ENCODE data around the gene PTPRT.

The PTPRT gene

DNA sequence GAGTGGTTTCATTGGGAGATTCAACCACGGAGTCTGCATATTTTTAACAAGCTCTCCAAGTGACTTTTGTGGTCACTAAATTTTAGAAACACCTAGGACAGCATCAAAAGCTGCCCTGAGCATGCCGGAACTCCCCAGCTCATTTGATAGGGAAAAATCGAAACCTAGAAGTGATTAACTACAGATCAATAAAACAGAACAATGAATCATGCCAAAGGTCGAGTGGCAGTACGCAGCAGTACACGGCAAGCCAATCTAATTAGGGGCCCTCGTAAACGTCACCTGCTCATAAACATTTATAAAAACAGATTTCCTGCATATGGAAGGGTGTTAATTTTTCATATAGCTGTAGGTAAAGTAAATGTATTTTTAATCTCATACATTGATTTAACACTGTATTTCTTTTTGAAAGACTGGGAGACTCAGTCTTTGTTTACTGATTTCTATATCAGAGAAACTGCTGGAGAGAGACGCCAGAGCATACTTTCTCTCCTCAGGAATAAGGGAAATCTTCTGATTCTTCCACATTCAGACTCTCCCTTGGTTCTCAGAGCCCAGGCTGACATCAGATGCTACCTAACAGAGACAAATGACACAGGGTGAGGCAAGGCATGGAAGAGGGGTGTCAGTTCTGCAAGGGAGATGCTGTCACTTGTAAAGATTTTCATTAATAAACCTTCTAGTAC, 232.5 kb downstream of the PTPRT start:
- H3K79me2 ChIP-seq (ENCODE audit: control insufficient read depth, insufficient read depth, low read length, unreplicated experiment) = no peaks in the 10 kb centered on the region
- no peak overlapping the region for H3K27ac ChIP-seq (ENCODE audit: low read depth, low read length)
- H3K4me3 ChIP-seq (ENCODE audit: low read depth, low read length) = no peak overlapping the region
- H2AFZ ChIP-seq (ENCODE audit: low read length, unreplicated experiment) = no peak overlapping the region
- no peaks in the 10 kb centered on the region for H3K27me3 ChIP-seq (ENCODE audit: insufficient read depth, low read length)
- no peaks in the 10 kb centered on the region for H3K4me1 ChIP-seq (ENCODE audit: control insufficient read depth, insufficient read depth, low read length, unreplicated experiment)
- no peaks in the 10 kb centered on the region for H3K36me3 ChIP-seq (ENCODE audit: insufficient read depth, low read length)

DNA sequence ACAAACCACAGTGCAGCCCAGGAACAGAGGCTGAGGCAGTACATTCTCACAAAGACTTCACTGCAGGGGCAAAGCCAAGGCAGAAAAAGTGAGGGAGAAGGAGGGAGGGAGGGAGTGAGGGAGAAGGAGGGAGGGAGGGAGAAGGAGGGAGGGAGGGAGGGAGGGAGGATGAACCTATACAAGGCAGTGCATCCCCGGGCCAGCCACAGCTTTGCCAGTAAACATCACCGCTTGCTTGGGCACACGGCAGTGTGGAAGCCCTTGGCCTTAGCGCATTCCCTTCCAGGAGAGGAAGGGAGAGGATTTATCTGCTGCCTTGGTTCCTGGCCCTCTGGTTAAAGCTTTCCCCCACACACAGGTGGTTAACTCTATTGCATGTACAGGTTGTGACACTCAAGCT, 234.0 kb downstream of the PTPRT start:
- Histone ChIP-seq H3K4me1 (ENCODE audit: control insufficient read depth, insufficient read depth, low read length, unreplicated experiment) (no peaks in the 10 kb centered on the region), H3K27ac (ENCODE audit: low read depth, low read length) (no peak overlapping the region), H3K27me3 (ENCODE audit: insufficient read depth, low read length) (no peaks in the 10 kb centered on the region), H3K4me3 (ENCODE audit: low read depth, low read length) (no peak overlapping the region), H3K36me3 (ENCODE audit: insufficient read depth, low read length) (no peaks in the 10 kb centered on the region), H2AFZ (ENCODE audit: low read length, unreplicated experiment) (no peak overlapping the region), H3K79me2 (ENCODE audit: control insufficient read depth, insufficient read depth, low read length, unreplicated experiment) (no peaks in the 10 kb centered on the region)

DNA sequence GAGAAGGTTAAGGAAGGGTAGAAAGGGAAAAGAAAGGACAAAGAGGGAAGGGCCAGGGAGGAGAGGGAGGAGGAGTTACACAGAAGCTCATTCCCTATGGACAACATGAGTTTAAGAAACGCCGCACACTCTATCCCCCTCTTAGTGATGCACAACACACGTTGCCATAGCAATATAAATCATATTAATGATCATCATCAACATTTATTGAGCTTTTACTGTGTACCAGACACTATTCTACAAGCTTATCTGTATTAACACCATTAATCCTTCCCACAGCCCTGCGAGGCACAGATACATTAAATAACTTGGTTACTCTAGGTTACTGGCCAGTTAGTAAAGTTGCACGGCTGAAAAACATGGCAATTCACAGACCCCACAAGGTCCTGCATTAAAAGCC, 234.8 kb downstream of the PTPRT start:
- no peak overlapping the region for H3K27ac ChIP-seq (ENCODE audit: low read depth, low read length)
- H3K36me3 ChIP-seq (ENCODE audit: insufficient read depth, low read length) = no peaks in the 10 kb centered on the region
- no peak overlapping the region for H3K4me3 ChIP-seq (ENCODE audit: low read depth, low read length)
- no peaks in the 10 kb centered on the region for H3K4me1 ChIP-seq (ENCODE audit: control insufficient read depth, insufficient read depth, low read length, unreplicated experiment)
- H3K79me2 ChIP-seq (ENCODE audit: control insufficient read depth, insufficient read depth, low read length, unreplicated experiment) = no peaks in the 10 kb centered on the region
- H2AFZ ChIP-seq (ENCODE audit: low read length, unreplicated experiment) = no peak overlapping the region
- no peaks in the 10 kb centered on the region for H3K27me3 ChIP-seq (ENCODE audit: insufficient read depth, low read length)

DNA sequence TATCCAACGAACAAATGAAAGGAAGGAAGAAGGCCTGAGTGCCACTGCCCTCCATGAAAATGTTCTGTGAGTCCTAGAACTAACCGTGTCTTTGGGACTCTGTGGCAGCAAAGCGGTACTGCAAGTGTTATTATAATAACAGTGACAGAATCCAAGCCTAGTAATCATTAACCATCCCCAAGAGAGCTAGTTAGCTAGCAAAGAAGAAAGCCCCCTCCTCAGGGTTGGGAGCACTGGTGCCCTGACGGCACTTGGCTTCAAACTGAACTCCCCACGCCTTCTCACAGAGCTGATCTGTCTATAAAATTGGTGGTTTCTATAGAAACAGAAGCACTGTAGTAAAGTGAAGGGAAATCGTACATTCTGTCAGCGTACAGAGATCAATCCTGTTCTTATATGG, 239.8 kb downstream of the PTPRT start:
- H3K4me3 ChIP-seq (ENCODE audit: low read depth, low read length) = no peak overlapping the region
- H3K79me2 ChIP-seq (ENCODE audit: control insufficient read depth, insufficient read depth, low read length, unreplicated experiment) = no peaks in the 10 kb centered on the region
- no peaks in the 10 kb centered on the region for H3K4me1 ChIP-seq (ENCODE audit: control insufficient read depth, insufficient read depth, low read length, unreplicated experiment)
- no peaks in the 10 kb centered on the region for H3K27me3 ChIP-seq (ENCODE audit: insufficient read depth, low read length)
- H2AFZ ChIP-seq (ENCODE audit: low read length, unreplicated experiment) = no peak overlapping the region
- H3K27ac ChIP-seq (ENCODE audit: low read depth, low read length) = no peak overlapping the region
- H3K36me3 ChIP-seq (ENCODE audit: insufficient read depth, low read length) = no peaks in the 10 kb centered on the region

DNA sequence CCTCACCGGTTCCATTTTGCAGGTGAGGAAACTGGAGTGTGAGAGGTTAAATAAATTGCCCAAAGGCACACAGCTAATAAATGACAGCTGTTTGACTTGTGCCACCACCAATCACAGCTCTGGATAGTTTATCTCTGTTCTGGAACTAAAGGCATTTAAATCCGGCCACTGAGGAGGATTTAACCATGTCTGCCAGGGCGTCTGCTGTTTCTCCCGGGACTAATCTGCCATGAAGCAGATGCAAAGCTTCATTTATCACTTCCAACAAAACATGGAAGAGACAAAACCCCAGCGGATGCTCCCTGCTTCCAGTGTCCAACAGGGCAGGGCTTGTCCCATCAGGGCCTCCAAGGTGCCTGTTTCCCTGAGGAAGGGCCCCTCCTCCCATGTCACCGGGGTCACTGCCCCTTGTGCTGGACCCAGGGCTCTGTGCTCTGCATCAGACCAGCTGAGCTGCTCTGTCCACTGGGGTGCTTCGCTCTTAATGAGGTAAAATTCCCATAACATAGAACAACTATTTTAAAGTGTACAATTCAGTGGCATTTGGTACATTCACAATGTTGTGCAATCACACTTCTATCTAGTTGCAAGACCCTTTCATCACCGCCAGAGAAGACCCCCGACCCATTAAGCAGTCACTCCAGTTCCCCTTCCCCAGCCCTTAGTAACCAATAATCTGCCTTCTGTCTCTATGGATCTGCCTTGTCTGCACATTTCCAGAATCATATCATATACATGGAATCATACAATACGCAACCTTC, 244.3 kb downstream of the PTPRT start:
- Histone ChIP-seq H3K27ac (ENCODE audit: low read depth, low read length) (no peak overlapping the region), H3K36me3 (ENCODE audit: insufficient read depth, low read length) (no peaks in the 10 kb centered on the region), H3K4me3 (ENCODE audit: low read depth, low read length) (no peak overlapping the region), H2AFZ (ENCODE audit: low read length, unreplicated experiment) (no peak overlapping the region), H3K27me3 (ENCODE audit: insufficient read depth, low read length) (no peaks in the 10 kb centered on the region), H3K4me1 (ENCODE audit: control insufficient read depth, insufficient read depth, low read length, unreplicated experiment) (no peaks in the 10 kb centered on the region), H3K79me2 (ENCODE audit: control insufficient read depth, insufficient read depth, low read length, unreplicated experiment) (no peaks in the 10 kb centered on the region)

DNA sequence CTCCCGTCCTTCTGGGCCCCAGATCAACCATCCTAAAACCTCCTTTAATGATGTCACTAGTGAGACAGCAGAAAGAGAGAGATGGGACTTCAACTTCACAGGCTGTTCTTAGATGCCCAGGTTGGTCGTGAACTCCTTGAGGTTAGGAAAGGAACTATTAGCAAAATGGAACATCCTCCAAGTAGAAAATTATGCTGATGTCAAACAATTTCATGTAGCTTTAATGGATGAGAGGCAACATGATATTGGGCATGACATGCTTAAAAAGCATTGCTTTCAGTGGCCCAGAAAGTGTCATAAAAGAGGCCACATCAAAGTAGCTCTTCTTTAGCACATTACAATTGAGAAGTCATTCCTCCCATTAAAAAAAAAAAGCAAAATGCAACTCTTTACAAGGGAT, 248.1 kb downstream of the PTPRT start:
- Histone ChIP-seq H2AFZ (ENCODE audit: low read length, unreplicated experiment) (no peak overlapping the region), H3K4me1 (ENCODE audit: control insufficient read depth, insufficient read depth, low read length, unreplicated experiment) (no peaks in the 10 kb centered on the region), H3K27me3 (ENCODE audit: insufficient read depth, low read length) (no peaks in the 10 kb centered on the region), H3K79me2 (ENCODE audit: control insufficient read depth, insufficient read depth, low read length, unreplicated experiment) (no peaks in the 10 kb centered on the region), H3K36me3 (ENCODE audit: insufficient read depth, low read length) (no peaks in the 10 kb centered on the region), H3K4me3 (ENCODE audit: low read depth, low read length) (no peak overlapping the region), H3K27ac (ENCODE audit: low read depth, low read length) (no peak overlapping the region)

DNA sequence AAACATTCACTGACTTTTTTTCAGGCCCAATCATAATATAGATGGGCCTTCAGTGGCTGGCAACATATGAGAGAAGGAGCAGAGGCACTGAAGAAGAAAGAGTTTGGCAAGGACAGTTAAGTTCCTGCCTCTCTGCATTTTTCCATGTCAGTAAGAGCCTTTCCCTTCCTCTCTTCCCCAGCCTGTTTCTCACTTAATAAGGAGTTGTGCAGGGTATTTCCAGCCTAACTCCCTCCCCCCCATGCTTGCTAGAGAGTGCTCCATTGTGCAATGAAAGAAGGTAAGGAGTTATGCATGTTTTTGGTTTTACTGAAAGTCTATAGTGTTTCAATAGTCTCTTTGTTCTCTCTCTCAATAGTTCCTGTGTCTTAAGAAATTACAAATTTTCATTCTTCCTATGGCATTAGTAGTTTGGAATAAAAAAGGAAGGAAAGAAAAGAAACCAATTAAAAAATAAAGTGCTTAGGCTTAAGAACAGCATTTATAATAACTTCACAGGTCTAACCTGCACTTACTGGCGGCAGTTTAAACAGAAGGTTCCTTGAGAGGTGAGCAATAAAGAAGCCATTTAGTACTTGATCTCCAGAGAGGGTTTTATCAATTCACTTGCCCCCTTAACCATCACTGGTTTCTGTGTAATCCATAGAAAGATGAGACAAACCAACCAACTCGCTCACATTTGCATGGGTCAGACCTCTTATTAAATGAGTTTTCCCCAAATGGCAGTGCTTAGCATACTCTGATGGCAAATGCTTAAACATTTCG, 251.1 kb downstream of the PTPRT start:
- Histone ChIP-seq H3K27me3 (ENCODE audit: insufficient read depth, low read length) (no peaks in the 10 kb centered on the region), H3K79me2 (ENCODE audit: control insufficient read depth, insufficient read depth, low read length, unreplicated experiment) (no peaks in the 10 kb centered on the region), H3K27ac (ENCODE audit: low read depth, low read length) (no peak overlapping the region), H2AFZ (ENCODE audit: low read length, unreplicated experiment) (no peak overlapping the region), H3K4me3 (ENCODE audit: low read depth, low read length) (no peak overlapping the region), H3K36me3 (ENCODE audit: insufficient read depth, low read length) (no peaks in the 10 kb centered on the region), H3K4me1 (ENCODE audit: control insufficient read depth, insufficient read depth, low read length, unreplicated experiment) (no peaks in the 10 kb centered on the region)

DNA sequence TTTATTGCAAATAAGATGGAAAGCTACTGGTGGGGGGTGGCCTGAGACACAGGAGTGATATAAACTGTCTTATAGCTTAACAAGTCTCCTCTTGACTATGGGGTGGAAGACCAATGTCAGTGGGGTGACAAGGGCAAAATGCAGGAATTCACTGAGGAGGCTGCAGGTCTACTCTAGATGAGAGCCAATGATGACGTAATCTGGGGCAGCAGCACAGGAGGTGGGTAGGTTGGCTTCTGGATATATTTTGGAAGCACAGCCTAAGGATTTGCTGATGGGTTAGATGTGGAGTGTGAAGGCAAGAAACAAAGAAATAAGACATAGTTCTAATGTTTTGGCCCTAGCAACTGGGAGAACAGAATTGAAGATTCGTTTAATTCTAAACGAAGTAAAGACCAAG, 253.2 kb downstream of the PTPRT start:
- no peak overlapping the region for H3K27ac ChIP-seq (ENCODE audit: low read depth, low read length)
- H3K4me3 ChIP-seq (ENCODE audit: low read depth, low read length) = no peak overlapping the region
- H3K4me1 ChIP-seq (ENCODE audit: control insufficient read depth, insufficient read depth, low read length, unreplicated experiment) = no peaks in the 10 kb centered on the region
- no peaks in the 10 kb centered on the region for H3K79me2 ChIP-seq (ENCODE audit: control insufficient read depth, insufficient read depth, low read length, unreplicated experiment)
- no peaks in the 10 kb centered on the region for H3K27me3 ChIP-seq (ENCODE audit: insufficient read depth, low read length)
- no peaks in the 10 kb centered on the region for H3K36me3 ChIP-seq (ENCODE audit: insufficient read depth, low read length)
- H2AFZ ChIP-seq (ENCODE audit: low read length, unreplicated experiment) = no peak overlapping the region

DNA sequence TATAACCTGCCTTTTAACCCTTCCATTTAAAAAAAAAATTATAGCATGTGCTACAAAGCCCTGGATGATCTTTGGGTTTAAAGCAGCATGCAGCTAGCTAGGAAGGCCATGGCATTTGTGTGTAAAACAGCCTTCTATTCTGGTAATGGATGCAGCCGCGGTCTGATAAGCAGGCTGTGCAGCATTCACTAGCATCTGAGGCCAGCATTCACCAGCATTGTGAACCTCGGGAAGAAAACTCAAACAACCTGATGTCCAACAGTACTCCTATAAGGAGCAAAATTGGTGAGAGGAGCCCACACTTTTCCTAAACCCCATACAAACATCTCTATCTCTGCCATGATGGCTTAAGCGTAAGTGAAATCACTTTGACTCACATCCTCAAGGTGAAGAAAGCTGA, 265.5 kb downstream of the PTPRT start:
- H3K27me3 ChIP-seq (ENCODE audit: insufficient read depth, low read length) = no peaks in the 10 kb centered on the region
- no peak overlapping the region for H2AFZ ChIP-seq (ENCODE audit: low read length, unreplicated experiment)
- no peaks in the 10 kb centered on the region for H3K36me3 ChIP-seq (ENCODE audit: insufficient read depth, low read length)
- no peaks in the 10 kb centered on the region for H3K79me2 ChIP-seq (ENCODE audit: control insufficient read depth, insufficient read depth, low read length, unreplicated experiment)
- H3K4me3 ChIP-seq (ENCODE audit: low read depth, low read length) = no peak overlapping the region
- no peak overlapping the region for H3K27ac ChIP-seq (ENCODE audit: low read depth, low read length)
- H3K4me1 ChIP-seq (ENCODE audit: control insufficient read depth, insufficient read depth, low read length, unreplicated experiment) = no peaks in the 10 kb centered on the region

DNA sequence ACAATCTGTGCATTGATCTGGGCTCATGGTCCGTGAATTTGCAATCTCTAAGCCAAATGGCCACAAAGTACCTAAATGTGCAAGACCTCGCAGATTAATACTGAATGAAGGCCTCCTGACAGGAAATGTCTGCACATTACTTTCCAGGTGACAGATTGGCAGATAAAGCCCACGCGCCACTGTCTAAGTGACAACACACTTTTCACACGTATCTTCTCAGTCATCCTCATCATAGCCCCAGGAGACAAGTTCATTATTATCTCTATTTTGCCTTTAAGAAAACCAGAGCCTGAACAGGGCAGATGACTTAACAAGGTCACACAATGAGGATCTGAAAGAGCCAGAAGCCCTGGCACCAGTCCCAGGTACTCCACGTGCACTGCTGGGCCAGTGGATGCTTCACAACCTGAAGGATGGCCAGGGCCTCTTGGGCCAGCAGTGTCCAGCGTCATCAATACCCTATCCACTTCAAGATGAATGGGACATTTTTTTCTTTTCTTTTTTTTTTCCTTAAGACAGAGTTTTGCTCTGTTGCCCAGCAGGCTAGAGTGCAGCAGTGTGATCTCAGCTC, 266.3 kb downstream of the PTPRT start:
- no peaks in the 10 kb centered on the region for H3K36me3 ChIP-seq (ENCODE audit: insufficient read depth, low read length)
- H3K27ac ChIP-seq (ENCODE audit: low read depth, low read length) = no peak overlapping the region
- no peak overlapping the region for H2AFZ ChIP-seq (ENCODE audit: low read length, unreplicated experiment)
- no peaks in the 10 kb centered on the region for H3K27me3 ChIP-seq (ENCODE audit: insufficient read depth, low read length)
- no peaks in the 10 kb centered on the region for H3K4me1 ChIP-seq (ENCODE audit: control insufficient read depth, insufficient read depth, low read length, unreplicated experiment)
- no peak overlapping the region for H3K4me3 ChIP-seq (ENCODE audit: low read depth, low read length)
- no peaks in the 10 kb centered on the region for H3K79me2 ChIP-seq (ENCODE audit: control insufficient read depth, insufficient read depth, low read length, unreplicated experiment)
